HG03039 (cell line): ENCODE results near the gene ST6GALNAC1.

Experiments used
- ATAC-seq: cut with Tn5 transposase; IDR thresholded peaks from one replicate; pipeline ENCODE4 v1.9.1; 2021; ENCODE audit warnings: mild to moderate bottlenecking, moderate library complexity; ENCODE audit not compliant: unreplicated experiment

The ST6GALNAC1 gene, protein sequence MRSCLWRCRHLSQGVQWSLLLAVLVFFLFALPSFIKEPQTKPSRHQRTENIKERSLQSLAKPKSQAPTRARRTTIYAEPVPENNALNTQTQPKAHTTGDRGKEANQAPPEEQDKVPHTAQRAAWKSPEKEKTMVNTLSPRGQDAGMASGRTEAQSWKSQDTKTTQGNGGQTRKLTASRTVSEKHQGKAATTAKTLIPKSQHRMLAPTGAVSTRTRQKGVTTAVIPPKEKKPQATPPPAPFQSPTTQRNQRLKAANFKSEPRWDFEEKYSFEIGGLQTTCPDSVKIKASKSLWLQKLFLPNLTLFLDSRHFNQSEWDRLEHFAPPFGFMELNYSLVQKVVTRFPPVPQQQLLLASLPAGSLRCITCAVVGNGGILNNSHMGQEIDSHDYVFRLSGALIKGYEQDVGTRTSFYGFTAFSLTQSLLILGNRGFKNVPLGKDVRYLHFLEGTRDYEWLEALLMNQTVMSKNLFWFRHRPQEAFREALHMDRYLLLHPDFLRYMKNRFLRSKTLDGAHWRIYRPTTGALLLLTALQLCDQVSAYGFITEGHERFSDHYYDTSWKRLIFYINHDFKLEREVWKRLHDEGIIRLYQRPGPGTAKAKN

DNA sequence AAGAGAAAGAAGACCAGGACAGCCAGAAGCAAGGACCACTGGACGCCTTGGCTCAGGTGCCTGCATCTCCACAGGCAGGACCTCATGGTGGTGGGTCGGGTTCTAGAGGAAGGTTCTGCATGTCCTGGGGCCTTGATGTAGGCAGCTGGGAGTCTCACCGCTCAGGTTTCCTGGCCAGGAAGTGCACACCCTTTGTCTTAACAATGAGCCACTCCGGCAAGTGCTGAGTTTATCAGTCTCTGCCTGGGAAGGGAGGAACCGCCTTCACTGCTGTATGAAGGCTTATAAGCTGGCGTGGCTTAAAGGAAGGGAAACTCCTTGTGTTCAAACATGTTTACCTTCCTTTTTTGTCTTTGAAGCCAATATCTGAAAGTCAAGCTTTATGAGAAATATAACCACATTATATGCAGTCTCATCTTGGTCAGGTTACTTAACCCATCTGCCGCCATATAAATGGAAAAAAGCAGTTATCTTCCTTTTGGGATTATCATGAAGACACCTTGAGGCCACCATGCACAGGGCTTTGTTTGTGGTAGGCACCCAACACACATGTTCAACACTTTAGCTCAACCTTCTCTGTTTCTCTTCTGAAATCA is at the start of gene ST6GALNAC1:
ST6GALNAC1 (minus strand) TSS at position 205 of the 596 bp plus-strand sequence; CDS start at position 86, 119 bp downstream.
- no peak for ATAC-seq

DNA sequence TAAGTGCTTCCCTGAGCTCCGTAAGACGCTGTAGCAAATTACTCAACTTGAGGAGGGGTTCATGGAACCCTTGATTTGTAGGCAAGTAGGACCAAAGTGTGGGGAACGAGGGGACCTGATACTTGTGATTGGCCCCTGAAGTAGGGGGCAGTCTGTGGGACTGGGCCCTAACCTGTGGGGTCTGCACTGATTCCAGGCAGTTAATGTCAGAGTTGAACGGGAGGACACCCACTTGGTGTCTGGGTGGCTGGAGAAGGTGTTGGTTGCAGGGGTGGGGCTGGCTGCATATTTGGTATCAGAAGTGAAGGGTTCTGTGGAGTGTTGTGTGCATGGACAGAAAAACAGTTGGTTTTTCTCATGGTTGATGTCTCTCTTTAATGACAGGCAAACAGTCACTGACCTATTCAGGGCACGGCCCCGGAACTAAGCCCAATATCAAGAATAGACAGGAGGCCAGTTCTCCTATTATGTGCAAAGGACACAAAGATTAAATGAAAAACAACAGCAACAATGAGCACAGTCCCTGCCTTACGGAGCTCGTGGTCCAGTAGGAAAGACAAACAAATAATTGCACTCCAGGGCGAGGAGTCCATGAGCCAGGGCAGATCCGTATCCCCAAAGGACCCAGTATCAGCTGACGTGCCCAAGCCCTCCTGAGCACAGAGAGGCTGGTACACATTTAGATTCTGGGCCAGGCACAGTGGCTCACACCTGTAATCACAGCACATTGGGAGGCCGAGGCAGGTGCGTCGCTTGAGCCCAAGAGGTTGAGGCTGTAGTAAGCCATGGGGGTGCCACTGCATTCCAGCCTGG is 48.0 kb upstream of the ST6GALNAC1 start:
- ATAC-seq, result no peak

DNA sequence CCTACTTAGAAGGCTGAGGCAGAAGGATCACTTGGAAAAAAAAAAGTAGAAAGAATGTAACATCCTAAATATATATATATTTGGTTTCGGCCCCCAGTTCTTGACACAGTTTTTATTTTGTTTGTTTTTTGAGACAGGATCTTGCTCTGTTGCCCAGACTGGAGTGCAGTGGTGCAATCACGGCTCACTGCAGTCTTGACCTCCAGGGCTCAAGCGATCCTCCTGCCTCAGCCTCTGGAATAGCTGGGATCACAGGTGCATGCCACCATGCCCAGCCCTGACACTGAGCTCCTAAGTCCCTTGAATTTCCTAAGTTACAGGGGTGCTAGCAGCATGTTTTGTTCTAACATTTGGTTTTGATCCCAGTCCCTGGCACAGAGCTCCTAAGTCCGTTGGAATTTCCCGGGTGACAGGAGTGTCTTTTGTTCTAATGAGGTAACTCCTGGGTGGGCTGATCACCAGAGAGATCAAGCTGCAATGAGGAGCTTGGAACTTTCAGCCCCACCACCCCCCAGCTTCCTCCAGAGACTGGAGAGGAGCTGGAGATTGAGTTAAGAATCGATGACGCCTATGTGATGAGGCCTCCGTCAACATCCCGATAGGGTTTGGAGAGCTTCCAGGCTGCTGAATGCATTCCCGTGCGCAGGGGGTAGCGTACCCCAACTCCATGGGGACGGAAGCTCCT is 47.2 kb upstream of the ST6GALNAC1 start:
- no peak for ATAC-seq

GRCh38 chr17:76689859-76690258 is 46.3 kb upstream of the ST6GALNAC1 start:
- ATAC-seq, result no peak

DNA sequence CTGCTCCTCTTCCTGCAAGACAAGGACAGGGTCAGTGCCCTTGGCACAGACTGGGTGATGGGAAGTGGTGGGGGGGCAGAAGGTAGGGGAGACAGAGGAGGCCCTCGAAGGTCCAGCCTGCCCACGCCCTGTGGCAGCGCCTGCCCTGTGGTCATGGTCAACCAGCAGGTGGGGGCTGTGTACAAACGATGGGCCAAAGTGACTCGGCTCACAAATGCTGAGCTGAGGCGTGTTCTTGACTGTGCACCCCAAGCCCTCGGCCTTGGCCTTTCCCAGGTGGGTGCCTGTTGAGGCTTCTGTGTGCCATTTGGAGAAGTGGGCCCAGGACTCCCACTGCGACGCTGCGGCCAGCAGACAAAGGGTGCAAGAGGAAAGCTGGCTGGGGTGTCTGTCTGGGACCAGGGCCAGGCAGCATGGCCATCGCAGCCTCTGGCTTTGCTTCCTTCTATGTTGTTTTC is 44.6 kb upstream of the ST6GALNAC1 start:
- no peak for ATAC-seq

DNA sequence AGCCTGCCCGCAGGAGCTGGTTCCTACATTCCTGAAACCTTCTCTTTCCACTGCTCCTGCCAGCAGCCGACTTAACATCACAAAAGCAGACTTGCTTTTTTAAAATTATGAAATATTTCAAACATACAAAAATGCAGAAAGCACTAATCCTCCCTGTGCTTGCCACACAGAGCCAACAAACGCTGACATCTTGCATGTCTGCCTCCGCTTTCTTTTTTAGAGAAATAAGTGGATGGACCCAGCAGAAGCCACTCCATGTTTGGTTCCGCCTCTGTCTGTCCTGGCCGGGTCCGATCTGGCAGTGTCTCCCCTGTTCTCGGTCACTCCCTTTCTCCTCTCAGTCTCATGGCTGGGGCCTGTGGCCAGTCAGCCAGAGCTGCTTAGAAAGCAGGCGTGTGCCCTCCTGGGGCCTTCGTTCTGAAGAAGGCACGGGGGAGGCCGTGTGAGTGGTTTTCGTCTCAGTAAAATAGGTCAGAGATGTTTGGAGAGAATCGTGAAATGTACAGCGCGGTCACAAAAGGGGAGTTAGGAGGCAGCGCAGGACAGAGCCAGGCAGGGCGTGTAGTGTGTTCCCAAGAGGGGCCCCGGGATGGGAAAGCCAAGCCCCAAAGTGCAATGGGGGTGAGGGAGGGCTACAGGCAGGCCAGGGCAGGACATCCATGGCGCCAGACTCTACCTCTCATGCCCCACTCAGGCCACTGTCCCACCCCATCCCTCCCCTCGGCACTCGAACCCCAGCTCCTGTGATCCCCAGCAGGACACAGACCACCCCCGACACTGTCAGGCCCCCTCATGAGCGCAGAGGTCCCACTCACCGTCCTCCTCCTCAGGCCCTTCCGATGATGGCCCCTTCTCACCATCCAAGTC is 44.0 kb upstream of the ST6GALNAC1 start:
- no peak for ATAC-seq

GRCh38 chr17:76686538-76687297 is 43.2 kb upstream of the ST6GALNAC1 start:
- no peak for ATAC-seq

DNA sequence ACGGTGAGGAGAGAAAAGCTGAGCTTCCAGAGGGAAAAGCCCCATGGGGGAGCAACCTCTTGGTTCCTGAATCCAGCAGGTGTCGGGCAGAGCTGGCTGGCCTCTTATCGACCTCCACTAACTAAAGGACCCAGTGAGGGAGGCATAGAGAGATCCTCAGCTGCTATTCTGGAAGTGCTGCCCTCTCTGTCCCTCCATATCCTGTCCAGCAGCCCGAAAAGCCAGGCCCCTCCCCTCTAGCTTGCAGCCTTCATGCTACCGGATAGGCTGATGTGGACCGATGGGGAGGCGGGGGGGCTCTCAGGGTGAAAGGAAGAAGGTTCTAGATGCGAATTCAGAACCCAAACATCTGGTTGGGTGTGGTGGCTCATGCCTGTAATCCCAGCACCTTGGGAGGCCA is 42.3 kb upstream of the ST6GALNAC1 start:
- no peak for ATAC-seq

DNA sequence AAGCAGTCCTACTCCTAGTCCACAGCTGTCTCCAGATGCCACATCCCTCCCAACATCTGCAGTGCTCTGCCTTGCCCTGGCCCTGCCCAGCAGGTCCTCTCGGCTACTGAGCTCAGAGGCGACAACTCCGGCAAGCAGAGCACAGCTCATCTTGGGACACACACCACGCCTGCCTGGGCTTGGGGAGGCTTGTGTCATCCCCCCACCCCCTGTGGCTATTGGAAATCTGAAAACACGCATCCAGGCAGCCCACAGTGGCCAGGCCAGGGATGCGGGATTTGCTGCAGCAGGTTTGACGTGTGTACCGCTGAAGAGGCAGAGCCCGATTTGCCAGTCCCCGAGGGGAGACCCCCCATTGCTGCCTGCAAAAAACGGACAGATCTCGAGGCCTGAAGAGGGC is 41.8 kb upstream of the ST6GALNAC1 start:
- no peak for ATAC-seq

DNA sequence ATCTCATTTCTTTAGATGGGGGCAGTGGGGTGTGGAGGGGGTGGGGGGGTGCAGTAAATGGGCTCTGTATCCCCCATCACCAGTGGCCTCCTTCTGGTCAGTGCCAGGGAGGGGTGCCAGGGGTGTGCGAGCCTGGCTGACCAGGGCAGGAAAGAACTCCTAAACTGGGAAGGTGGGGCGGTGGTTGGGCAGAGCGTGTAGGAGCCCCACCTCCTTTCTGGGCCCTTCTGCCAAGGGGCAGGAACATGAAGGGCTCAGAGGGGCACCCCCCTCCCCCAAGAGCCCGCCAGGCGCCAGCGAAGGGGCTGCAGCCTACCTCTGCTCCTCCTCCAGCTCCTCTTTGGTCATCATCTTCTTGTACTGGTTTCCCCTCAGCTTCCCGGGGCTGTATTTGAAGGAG is 41.2 kb upstream of the ST6GALNAC1 start:
- no peak for ATAC-seq

DNA sequence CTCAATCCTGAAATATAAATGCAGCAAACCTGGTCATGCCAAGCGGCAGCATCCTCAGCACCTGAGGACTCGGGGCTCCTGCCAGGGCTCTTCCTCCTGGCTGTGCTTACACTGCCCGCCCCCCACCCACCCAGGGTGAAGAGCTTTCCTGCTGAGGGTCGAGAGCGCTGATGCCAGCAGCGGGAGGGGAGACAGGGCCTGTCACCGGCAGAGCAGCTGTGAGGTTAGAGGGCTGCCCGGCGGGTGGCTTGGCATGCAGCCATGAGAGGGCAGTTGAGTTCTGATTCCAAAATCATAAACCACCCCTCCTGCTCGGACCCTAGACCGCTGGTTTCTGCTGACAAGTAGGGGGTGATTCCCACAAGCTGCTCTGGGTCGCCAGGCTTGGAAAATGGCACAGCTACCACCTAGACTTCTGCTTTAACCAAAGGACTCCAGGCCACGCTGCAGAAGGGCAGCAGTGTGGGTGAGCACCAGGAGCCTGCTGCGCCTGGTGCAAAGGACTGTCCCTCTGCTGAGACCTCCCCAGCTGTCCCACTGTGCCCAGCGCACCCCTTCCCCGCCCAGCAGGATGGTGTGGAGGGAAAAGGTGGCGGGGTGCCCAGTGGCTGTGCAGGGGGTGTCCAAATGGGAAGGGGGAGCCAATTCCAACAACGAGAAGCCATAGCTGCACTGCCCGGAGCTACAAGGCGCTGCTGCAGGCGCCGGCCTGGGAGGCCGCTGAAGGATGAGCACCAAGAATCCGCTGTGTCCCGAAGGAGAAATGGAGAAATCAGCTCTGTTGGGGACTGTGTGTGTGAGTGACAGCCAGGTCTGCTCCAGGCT is 40.6 kb upstream of the ST6GALNAC1 start:
- ATAC-seq, result no peak

DNA sequence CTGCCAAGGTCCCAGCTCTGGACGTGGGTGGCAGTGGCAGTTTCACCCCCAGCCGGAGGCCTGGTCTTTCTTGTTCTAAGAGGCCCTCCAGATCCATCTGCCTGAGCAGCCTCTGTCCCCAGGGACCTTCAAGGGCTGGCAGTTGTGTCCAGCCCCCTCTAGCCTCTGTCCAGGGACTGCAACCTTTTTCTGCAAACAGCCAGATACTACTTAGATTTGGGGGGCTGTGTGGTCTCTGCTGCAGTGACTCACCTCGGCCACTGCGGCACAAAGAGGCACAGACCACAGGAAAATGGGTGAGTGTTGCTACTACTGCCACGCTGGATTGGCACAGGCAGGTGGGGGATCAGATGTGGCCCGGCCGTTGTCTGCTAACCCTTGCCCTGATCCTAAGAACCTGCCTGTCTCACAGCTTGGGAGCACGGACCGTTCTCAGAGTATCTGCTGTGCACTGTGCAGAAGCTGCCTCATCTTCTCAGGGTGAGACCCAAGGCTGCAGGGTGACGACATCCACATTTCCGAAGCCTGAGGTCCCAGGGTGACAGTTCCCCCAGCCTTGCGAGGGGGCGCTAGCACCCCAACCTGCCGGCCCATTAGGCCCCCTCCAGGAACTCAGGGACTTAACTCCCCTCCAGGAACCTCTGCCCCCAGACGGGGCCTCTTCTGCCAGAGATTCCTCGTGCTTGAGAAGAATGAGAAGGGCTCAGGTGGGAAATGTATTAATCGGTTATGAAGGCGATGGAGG is 39.6 kb upstream of the ST6GALNAC1 start:
- ATAC-seq, result no peak

DNA sequence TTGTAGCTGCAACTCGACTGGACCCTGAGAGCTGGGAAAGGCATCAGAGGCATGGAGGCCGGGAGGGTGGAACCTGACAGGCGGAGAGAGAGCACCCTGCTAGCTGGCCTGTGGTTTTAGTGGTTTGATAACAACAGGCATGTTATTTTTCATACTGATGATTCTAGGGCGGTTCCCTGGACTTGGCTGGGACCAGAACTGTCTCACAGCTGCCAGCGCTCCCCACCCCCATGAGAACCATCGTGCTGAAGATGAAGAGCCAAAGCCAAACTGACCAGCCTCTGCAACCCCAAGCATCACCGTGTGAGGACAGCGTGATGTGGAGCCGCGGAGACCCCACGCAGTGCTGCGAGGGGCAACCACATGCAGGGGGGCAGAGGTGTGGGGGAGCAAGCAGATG is 38.7 kb upstream of the ST6GALNAC1 start:
- ATAC-seq, result no peak

DNA sequence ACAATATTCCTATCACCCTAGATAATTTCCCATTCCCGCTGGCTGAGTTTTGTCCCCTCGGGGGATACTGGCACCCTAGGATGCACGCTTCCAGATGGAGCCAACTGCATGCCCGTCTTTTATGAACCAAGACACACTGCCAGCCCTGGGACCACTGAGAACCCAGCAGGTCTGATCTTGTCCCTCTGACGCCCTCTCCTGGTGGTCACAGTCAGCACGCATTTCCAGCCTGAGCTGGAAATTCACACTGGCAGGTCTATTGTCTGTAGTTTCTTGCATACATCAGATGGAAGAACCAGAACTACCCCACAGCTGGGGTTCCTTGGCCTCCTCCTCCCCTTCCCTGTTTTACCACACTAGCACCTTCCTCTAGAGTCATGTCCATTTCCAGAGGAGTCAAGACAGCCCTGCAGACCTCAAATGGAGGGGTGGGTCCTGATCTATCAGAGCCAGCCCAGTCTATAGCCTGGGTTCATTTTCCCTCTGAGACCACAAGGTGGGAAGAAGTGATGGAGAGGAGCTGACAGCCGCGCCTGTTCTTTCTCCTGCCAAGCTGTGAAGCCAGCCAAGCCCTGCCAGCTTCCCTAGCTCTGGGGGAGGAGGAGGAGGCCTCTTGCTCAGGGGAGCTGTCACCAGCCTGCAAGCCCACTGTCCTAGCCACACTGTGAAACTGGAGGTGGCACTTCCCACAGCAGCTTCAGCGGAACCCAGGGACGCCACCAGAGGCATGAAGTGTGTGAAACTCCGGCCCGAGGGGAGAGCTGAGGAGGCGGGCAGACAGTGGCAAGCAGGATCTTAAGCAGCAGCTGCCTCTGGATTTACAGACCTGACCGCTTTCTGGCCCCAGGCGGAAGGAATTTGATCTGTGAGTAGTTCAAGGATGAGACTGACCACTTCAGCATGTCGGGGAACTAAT is 37.9 kb upstream of the ST6GALNAC1 start:
- ATAC-seq, result no peak

DNA sequence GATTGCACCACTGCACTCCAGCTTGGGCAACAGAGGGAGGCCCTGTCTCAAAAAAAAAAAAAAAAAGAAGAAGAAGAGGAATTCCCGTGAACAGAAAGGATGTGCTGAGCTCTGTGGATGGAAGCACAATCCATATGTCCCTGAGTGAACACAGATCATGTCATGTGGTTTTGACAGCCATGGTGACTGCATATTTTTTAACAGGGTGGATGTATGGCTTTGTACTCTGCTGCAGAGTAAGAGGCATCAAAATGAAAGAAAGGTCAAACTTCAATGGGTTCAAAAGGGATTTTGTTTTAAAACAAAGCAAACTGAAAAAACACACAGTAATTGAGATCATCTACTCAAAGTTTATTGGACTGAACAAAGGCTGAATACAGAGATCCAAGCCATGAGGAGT is 35.7 kb upstream of the ST6GALNAC1 start:
- no peak for ATAC-seq

GRCh38 chr17:76678330-76678729 is 34.8 kb upstream of the ST6GALNAC1 start:
- no peak for ATAC-seq
